ENCODE measurements around the gene PANK2.

DNA sequence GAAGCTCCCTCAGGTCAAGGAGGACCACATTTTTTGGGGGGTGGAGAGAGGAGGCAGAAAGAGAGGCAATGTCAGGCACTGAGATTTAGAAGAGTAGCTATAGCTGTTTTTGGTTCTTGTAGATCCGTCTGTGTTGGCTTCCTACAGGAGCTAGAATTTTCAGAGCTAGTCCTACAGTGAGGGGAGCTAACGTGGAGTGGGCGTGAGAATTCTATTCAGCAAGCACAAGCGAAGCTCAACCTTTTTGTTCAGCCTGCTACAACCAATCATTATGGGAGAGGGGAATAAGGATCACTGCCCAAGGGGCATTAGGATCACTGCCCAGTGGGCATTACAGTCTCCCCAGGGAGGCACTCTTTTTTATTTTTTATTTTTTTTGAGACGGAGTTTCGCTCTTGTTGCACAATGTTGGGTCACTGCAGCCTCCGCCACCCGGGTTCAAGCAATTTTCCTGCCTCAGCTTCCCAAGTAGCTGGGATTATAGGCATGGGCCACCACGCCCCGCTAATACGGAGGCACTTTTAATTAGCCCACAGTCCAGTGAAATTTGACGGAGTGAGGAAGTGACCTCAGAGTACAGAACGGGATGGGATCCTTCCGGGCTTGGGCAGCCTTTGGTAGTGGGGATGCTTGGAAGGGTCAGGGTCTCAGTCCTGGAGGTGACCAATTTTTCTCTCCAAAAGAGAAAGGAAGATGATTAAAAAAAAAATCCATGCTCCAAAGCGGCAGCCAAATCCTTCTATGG, 1.1 kb upstream of the PANK2 start:
- TF ChIP-seq GATA3 (IDR thresholded peaks at IDR 0.05; ENCODE audit: low read depth, low read length) = no peak
- no peak for TF ChIP-seq GATA2 (IDR thresholded peaks at IDR 0.05; ENCODE audit: low read depth, low read length)

Measured in SH-SY5Y (cell line).